ENCODE data around the gene HSPA4L.

Gene HSPA4L

GRCh38 chr4:127772769-127773671 is 9.1 kb upstream of the HSPA4L start:
- no peak overlapping the region for H3K4me3 ChIP-seq (ENCODE audit: low read length)
- no peaks in the 10 kb centered on the region for H3K27me3 ChIP-seq (ENCODE audit: control insufficient read depth, insufficient read depth, low read length)
- no peaks in the 10 kb centered on the region for H3K4me1 ChIP-seq (ENCODE audit: control insufficient read depth, insufficient read depth, low read length)
- H3K36me3 ChIP-seq (ENCODE audit: insufficient read depth, low read length), result no peaks in the 10 kb centered on the region
- no peak overlapping the region for H3K4me2 ChIP-seq (ENCODE audit: low read length)
- H3K9ac ChIP-seq (ENCODE audit: low read depth, low read length), result no peak overlapping the region
- H3K9me3 ChIP-seq (replicated peaks; ENCODE audit: low read length), result no peaks in the 10 kb centered on the region

- no peaks in the 10 kb centered on the region for H3K36me3 ChIP-seq (ENCODE audit: insufficient read depth, low read length)
Observed at GRCh38 chr4:127775843-127776242, 6.3 kb upstream of the HSPA4L start.

GRCh38 chr4:127776620-127777019 is 5.5 kb upstream of the HSPA4L start:
- Histone ChIP-seq H3K4me2 (ENCODE audit: low read length) (no peak overlapping the region), H3K9ac (ENCODE audit: low read depth, low read length) (no peak overlapping the region), H3K9me3 (replicated peaks; ENCODE audit: low read length) (no peaks in the 10 kb centered on the region), H3K4me1 (ENCODE audit: control insufficient read depth, insufficient read depth, low read length) (no peaks in the 10 kb centered on the region), H3K27me3 (ENCODE audit: control insufficient read depth, insufficient read depth, low read length) (peaks cover 2% of the 10 kb centered on the region), H3K36me3 (ENCODE audit: insufficient read depth, low read length) (no peaks in the 10 kb centered on the region), H3K4me3 (ENCODE audit: low read length) (no peak overlapping the region)

More at GRCh38 chr4:127775843-127776242, 6.3 kb upstream of the HSPA4L start:
- Histone ChIP-seq H3K4me3 (ENCODE audit: low read length) (no peak overlapping the region), H3K9ac (ENCODE audit: low read depth, low read length) (no peak overlapping the region), H3K27me3 (ENCODE audit: control insufficient read depth, insufficient read depth, low read length) (no peaks in the 10 kb centered on the region), H3K4me2 (ENCODE audit: low read length) (no peak overlapping the region), H3K4me1 (ENCODE audit: control insufficient read depth, insufficient read depth, low read length) (no peaks in the 10 kb centered on the region), H3K9me3 (replicated peaks; ENCODE audit: low read length) (no peaks in the 10 kb centered on the region)

- peaks cover 2% of the 10 kb centered on the region for H3K27me3 ChIP-seq (ENCODE audit: control insufficient read depth, insufficient read depth, low read length)
- H3K36me3 ChIP-seq (ENCODE audit: insufficient read depth, low read length), result no peaks in the 10 kb centered on the region
- H3K9me3 ChIP-seq (replicated peaks; ENCODE audit: low read length), result no peaks in the 10 kb centered on the region
- no peak overlapping the region for H3K4me3 ChIP-seq (ENCODE audit: low read length)
- no peak overlapping the region for H3K4me2 ChIP-seq (ENCODE audit: low read length)
- H3K4me1 ChIP-seq (ENCODE audit: control insufficient read depth, insufficient read depth, low read length), result no peaks in the 10 kb centered on the region
- no peak overlapping the region for H3K9ac ChIP-seq (ENCODE audit: low read depth, low read length)
Observed at GRCh38 chr4:127777487-127777886, 4.6 kb upstream of the HSPA4L start.

GRCh38 chr4:127778102-127778501 is 4.0 kb upstream of the HSPA4L start:
- Histone ChIP-seq H3K4me1 (ENCODE audit: control insufficient read depth, insufficient read depth, low read length) (no peaks in the 10 kb centered on the region), H3K4me2 (ENCODE audit: low read length) (no peak overlapping the region), H3K9ac (ENCODE audit: low read depth, low read length) (no peak overlapping the region), H3K9me3 (replicated peaks; ENCODE audit: low read length) (no peaks in the 10 kb centered on the region), H3K27me3 (ENCODE audit: control insufficient read depth, insufficient read depth, low read length) (peaks cover 2% of the 10 kb centered on the region), H3K36me3 (ENCODE audit: insufficient read depth, low read length) (no peaks in the 10 kb centered on the region), H3K4me3 (ENCODE audit: low read length) (no peak overlapping the region)

- Histone ChIP-seq H3K36me3 (ENCODE audit: insufficient read depth, low read length) (no peaks in the 10 kb centered on the region), H3K4me2 (ENCODE audit: low read length) (no peak overlapping the region), H3K27me3 (ENCODE audit: control insufficient read depth, insufficient read depth, low read length) (peaks cover 2% of the 10 kb centered on the region), H3K9ac (ENCODE audit: low read depth, low read length) (no peak overlapping the region), H3K4me3 (ENCODE audit: low read length) (no peak overlapping the region), H3K9me3 (replicated peaks; ENCODE audit: low read length) (no peaks in the 10 kb centered on the region), H3K4me1 (ENCODE audit: control insufficient read depth, insufficient read depth, low read length) (no peaks in the 10 kb centered on the region)
Observed at GRCh38 chr4:127780598-127780997, 1.5 kb upstream of the HSPA4L start.

- Histone ChIP-seq H3K4me1 (ENCODE audit: control insufficient read depth, insufficient read depth, low read length) (no peaks in the 10 kb centered on the region), H3K9ac (ENCODE audit: low read depth, low read length) (peak overlapping the region; percentile 87), H3K27me3 (ENCODE audit: control insufficient read depth, insufficient read depth, low read length) (peaks cover 2% of the 10 kb centered on the region), H3K36me3 (ENCODE audit: insufficient read depth, low read length) (no peaks in the 10 kb centered on the region), H3K4me2 (ENCODE audit: low read length) (peak overlapping the region; percentile 99), H3K4me3 (ENCODE audit: low read length) (peak overlapping the region; percentile 93), H3K9me3 (replicated peaks; ENCODE audit: low read length) (no peaks in the 10 kb centered on the region)
Observed at GRCh38 chr4:127781300-127782024, 660 bp upstream of the HSPA4L start.

GRCh38 chr4:127782025-127782274 is 172 bp upstream of the HSPA4L start:
- no peaks in the 10 kb centered on the region for H3K4me1 ChIP-seq (ENCODE audit: control insufficient read depth, insufficient read depth, low read length)
- H3K4me2 ChIP-seq (ENCODE audit: low read length), result peak overlapping the region; percentile 99
- peak overlapping the region; percentile 93 for H3K4me3 ChIP-seq (ENCODE audit: low read length)
- peak overlapping the region; percentile 87 for H3K9ac ChIP-seq (ENCODE audit: low read depth, low read length)
- H3K36me3 ChIP-seq (ENCODE audit: insufficient read depth, low read length), result no peaks in the 10 kb centered on the region
- peaks cover 2% of the 10 kb centered on the region for H3K27me3 ChIP-seq (ENCODE audit: control insufficient read depth, insufficient read depth, low read length)
- H3K9me3 ChIP-seq (replicated peaks; ENCODE audit: low read length), result no peaks in the 10 kb centered on the region

- Histone ChIP-seq H3K36me3 (ENCODE audit: insufficient read depth, low read length) (no peaks in the 10 kb centered on the region), H3K4me3 (ENCODE audit: low read length) (peak overlapping the region; percentile 93), H3K27me3 (ENCODE audit: control insufficient read depth, insufficient read depth, low read length) (peaks cover 2% of the 10 kb centered on the region), H3K4me1 (ENCODE audit: control insufficient read depth, insufficient read depth, low read length) (no peaks in the 10 kb centered on the region), H3K9me3 (replicated peaks; ENCODE audit: low read length) (no peaks in the 10 kb centered on the region), H3K4me2 (ENCODE audit: low read length) (peak overlapping the region; percentile 99), H3K9ac (ENCODE audit: low read depth, low read length) (peak overlapping the region; percentile 87)
Observed at GRCh38 chr4:127783026-127783769, 1.1 kb downstream of the HSPA4L start.

- no peak overlapping the region for H3K4me3 ChIP-seq (ENCODE audit: low read length)
Observed at GRCh38 chr4:127783955-127784770, 2.0 kb downstream of the HSPA4L start.

GRCh38 chr4:127788517-127788916 is 6.4 kb downstream of the HSPA4L start:
- no peaks in the 10 kb centered on the region for H3K36me3 ChIP-seq (ENCODE audit: insufficient read depth, low read length)
- no peak overlapping the region for H3K4me2 ChIP-seq (ENCODE audit: low read length)
- no peaks in the 10 kb centered on the region for H3K4me1 ChIP-seq (ENCODE audit: control insufficient read depth, insufficient read depth, low read length)
- H3K9me3 ChIP-seq (replicated peaks; ENCODE audit: low read length), result no peaks in the 10 kb centered on the region
- no peak overlapping the region for H3K9ac ChIP-seq (ENCODE audit: low read depth, low read length)
- no peaks in the 10 kb centered on the region for H3K27me3 ChIP-seq (ENCODE audit: control insufficient read depth, insufficient read depth, low read length)
- no peak overlapping the region for H3K4me3 ChIP-seq (ENCODE audit: low read length)

More at GRCh38 chr4:127783955-127784770, 2.0 kb downstream of the HSPA4L start:
- H3K36me3 ChIP-seq (ENCODE audit: insufficient read depth, low read length), result no peaks in the 10 kb centered on the region
- H3K9me3 ChIP-seq (replicated peaks; ENCODE audit: low read length), result no peaks in the 10 kb centered on the region
- H3K4me1 ChIP-seq (ENCODE audit: control insufficient read depth, insufficient read depth, low read length), result no peaks in the 10 kb centered on the region
- peaks cover 2% of the 10 kb centered on the region for H3K27me3 ChIP-seq (ENCODE audit: control insufficient read depth, insufficient read depth, low read length)
- H3K9ac ChIP-seq (ENCODE audit: low read depth, low read length), result peak overlapping the region; percentile 37
- peak overlapping the region; percentile 99 for H3K4me2 ChIP-seq (ENCODE audit: low read length)
